OCI-M2 (cell line): ENCODE results near the gene POU3F3.

ENCODE experiments used
- DNase-seq: peaks from one replicate; lab custom pipeline; 2025; ENCODE audit not compliant: unreplicated experiment; lab: John Stamatoyannopoulos, UW

POU3F3 gene

DNA sequence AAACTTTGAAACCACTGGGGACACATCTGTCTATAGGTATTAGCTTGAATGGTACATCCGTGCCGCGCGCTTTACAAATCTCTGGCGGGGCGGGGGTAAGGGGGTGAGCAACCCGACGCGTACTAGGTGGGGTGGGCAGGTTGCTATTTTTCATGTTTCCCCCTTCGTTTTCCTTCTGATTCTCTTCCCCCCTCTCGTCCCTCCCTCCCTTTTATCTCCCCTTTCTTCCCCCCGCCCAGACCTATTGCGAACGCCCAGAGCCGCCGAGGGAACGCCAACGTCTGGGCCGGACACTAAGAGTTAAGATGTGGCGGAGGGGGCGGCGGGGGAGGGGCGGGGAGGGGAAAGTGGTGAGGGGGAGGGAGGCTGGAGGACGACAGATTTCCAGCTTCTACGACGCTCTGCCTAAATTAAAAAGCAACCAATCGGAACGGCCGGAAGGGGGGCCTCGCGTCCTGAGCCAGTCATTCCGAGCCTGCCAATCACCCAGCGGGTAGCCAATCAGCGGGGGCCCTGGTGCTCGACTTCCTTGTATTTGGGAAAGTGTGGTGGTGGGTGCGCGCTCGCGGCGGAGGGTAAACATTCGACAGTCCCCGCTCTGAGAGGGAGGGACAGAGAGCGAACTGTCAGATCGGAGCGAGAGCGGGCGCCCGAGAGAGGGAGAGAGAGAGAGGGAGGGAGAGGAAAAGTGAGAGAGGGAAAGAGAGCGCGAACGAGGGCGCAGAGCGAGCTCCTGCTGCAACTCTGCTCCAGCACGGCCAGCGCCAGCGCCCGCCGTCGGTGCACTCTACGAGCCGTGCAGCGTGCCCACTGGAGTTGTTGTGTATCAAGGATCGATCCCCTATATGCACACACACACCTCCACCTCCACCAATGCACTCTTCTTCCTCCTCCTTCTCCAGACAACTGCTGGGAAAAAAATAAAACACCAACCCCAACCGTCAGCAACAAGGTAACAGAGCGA, at the start of gene POU3F3:
Gene POU3F3, plus strand, starts transcription at position 582 of the 964 bp plus-strand sequence. CDS start 1,396 bp downstream, outside the sequence.
- peak; percentile 56 for DNase-seq

DNA sequence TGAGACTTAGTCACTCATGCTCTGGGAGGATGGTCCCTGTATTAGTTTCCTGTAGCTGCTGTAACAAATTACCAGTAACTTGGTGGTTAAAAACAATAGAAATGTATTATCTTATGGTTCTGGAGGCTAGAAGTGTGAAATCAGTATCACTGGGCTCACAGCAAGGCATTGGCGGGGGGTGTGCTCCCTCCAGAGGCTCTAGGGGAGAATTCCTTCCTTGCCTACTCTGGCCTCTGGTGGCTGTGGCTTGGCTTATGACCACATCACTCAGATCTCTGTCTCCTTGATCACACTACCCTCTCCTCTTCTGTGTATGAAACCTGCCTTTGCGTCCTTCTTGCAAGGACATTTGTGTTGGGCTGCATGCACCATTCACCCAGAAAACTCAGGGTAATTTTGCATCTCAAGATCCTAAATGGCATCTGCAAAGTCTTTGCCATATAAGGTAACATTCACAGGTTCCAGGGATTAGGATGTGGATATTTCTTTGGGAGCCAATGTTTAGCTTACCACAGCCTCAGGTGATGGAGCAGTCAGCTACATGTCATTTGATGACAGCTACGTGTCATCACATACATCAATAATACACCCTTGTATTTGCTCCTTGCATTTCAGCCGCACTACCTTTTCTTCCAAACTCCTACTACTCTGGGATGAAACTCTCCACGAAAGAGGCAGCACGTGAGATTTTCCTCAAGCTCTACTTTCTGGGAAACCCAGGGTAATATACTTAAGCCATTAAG, 49.6 kb upstream of the POU3F3 start:
- DNase-seq, result no peak

DNA sequence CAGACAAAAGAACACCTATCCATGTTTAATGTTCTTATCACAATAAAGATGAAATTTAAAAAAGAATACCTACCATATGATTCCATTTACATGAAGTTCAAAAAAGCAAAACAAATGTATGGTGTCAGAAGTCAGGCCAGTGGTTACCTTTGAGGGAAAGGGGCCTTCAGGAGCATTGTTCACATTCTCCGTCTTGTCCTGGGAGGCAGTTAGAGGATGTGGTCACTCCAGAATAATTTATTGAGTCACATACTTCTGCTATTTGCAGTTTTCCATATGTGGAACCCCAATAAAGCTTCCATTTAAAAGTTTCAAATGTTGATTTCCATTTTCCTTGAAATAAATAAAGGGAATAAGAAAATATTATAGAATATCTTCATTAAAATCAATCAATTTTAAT, 41.6 kb upstream of the POU3F3 start:
- no peak for DNase-seq

DNA sequence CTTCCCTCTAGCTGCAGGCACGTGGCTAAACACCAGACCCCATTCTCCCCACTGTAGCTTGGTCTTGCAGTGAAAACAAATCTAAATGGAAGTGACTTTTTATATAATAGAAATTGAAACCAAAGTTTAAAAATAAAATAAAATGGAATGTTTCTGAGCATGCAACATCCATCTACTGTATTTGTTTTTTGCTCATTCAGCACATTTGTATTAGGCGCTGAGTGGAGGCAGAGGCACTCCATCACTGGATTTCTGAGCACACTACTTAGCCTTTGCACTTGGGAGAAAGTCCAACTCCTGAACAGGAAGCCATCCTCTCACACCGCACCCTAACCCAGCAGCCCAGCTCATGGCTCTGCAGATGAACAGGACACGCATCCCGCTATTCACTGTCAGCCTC, 37.8 kb upstream of the POU3F3 start:
- no peak for DNase-seq

DNA sequence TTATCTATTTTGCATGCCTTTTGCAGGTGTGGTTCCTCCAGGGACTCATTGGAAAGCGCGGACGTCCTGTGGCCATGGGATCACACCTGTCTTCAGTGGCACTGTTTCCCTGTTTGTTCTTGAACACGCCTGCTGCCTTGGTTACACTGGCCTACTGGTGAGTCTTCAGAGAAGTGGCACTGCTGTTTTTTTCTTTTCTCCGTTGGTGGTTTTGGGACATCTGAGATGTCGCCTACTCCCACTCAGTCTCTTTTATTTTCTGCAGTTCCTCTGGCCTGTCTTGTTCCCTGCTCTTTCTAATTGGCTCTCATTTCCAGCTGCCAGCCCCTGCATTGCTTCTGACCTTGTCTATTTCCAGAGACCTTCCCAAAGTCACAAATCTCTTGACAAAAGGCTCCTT, 35.7 kb upstream of the POU3F3 start:
- DNase-seq, result no peak

DNA sequence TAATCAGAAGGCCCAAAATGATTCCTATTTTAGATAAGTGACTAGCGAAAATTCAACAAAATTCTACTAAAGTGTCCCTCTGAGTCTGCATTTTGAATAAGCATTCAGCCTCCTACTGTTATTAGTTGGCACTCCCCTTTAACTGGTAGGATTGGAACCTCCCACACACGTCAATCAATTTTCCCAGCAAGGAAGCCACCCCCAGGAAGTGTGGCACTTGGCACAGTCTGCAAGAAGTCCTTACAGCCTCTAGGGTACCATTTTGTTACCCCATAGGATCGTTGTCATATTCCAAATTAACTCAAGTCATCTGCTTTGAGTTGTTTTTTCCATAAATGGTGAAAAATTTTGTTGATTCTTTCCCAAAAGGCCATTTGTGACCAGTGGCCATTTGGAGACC, 33.8 kb upstream of the POU3F3 start:
- no peak for DNase-seq

DNA sequence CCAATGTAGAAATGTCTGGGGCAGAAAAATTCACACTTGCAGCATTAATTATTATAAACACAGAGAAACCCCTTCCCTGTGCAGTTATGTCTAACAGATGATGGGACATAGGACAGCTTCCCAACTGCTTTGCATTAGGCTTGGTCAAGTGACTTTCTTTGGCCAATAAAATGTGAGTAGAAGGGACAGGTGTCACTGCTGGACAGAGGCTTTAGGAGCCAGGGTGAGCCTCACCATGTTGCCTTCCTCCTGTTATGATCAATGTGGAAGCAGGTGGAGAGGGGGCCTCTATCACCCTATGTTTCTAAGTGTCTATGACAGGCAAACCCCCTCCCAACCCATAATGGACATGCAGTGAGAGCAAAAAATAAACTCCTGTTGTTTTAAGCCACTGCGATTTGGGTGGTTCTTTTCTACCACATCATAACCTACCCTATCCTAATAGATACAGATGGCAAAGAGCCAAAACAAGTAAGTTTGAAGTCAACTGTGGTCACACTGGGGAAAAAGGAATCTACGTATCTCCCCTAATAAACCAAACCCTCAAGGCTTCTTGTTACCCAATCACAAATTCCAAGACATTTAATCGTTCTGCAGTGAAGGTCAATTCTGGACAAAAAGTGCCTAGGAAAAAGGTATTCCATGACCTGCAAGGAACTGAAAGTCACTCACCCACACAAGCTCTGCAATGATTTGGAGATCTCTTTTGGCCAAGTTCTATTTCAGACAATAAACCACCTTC, 28.6 kb upstream of the POU3F3 start:
- DNase-seq, result no peak

DNA sequence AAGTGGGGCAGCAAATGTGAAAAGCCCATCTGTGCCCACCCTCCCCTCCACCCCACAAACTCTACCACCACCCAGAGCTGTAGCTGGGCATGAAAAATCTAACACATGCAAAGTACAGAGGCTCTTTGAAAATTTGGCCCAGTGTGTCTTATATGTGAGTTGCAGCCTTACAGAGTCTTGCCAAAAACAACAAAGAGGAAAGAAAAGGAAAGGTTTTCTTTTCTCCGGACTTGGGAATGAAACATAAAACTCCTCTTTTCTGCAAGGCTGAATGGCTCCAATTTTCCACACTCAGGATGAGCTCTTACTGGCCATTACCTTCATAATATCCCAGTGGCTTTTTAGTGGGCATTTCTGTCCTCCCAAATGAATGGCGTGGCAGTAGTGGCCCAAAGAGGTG, 27.9 kb upstream of the POU3F3 start:
- DNase-seq, result no peak

DNA sequence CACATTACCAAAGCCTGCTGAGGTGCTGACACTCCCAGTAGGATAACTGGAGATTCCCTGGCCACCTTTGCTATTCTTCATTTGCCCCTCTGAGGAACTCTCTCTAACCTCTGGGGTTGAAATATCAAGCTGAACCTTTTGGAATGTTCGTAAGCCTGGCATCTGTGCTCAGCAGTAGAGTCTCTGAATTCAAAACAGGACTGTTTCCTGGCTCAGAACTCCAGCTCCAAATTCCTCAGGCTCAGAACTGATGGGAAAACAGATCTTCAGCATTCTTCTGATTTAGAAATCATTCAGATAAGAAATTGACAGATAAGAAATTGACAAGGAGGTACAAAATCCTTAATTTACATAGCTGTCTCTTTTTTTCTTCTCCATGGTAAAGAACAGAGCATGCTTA, 22.2 kb upstream of the POU3F3 start:
- no peak for DNase-seq

DNA sequence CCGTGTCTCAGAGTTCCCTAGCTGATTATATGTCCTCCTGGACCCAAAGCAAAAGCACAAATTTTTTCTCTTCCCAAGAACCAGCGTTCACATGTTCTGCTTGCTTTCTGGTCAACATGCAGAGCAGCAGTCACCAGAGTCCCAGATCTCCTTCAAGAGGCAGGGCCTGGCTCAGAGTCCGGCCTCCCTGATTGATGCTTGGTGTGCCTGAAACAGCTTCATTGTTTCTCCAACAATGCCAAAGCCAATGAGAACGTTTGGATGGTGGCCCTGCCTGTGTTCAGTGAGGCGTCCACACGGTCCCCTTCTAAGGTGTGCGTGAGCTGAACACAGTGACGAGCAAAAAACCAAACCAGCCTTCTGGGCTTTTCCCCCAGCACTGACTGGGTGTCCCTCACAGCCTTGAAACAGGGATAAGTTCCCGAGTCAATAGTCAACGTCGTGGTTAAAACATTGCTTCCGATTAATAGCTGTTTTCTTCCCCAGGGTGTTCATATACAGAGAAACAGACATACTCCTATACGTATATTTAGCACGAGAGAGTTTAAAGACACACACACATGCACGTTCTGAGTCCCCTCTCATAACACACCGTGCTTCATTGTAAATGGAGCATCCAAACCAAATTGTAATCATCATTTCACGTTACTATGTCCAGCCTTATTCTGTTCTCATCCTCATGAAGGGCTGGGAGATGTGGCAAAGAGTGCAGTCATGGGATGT, 19.3 kb upstream of the POU3F3 start:
- no peak for DNase-seq

DNA sequence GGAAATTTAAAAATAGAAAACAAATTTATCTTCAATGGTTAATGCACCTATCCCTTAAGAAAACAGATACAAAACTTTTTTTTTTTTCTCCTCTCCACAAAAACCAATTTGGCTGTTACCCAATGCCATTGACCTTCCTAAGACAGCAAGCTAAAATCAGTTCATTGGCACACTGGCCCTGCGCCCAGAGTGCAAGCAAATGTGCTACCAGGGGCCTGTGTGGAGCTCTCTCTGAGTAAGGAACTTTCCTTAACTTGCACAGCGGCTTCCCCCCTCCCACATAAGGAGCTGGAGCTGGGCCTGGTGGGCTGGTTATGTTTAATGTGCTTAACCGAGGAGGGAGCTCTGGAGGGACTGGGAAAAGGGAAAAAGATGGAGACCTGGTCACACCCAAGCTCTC, 17.6 kb upstream of the POU3F3 start:
- no peak for DNase-seq

DNA sequence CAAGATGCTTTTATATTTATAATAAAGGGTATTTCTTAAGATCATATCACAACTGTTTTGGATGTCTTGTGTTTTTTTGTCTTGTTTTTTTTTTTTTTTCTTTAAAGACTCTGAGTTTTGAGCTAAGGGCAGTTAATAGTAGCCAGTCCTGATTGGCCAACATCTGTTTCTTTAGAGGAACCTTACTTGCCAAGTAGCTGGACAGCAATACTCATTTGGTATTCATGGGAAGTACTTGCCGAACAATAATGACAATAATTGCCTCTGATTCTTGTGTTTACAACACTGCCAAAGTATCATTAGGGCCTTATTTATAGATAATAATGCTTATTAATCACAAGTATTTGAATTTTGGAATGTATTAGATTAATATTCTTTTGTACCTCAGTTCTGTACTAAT, 17.1 kb upstream of the POU3F3 start:
- DNase-seq, result no peak

DNA sequence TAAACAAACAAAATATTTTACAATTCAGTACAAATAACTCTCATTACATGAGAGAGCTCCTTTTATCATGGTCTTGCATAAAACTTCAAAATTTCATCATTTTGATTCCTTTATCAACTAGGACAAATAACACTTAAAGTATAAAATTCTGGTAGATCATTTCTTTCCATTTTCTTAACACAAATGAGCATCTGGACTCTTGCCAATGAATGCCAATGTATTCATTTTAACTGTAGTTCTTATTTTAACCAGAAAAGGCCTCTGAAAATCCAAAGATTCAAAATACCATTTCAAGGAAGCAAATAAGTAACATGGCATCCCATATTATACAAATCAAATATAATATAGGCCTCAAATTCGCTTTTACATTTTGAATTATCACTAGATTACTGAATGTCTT, 13.8 kb upstream of the POU3F3 start:
- DNase-seq, result no peak

DNA sequence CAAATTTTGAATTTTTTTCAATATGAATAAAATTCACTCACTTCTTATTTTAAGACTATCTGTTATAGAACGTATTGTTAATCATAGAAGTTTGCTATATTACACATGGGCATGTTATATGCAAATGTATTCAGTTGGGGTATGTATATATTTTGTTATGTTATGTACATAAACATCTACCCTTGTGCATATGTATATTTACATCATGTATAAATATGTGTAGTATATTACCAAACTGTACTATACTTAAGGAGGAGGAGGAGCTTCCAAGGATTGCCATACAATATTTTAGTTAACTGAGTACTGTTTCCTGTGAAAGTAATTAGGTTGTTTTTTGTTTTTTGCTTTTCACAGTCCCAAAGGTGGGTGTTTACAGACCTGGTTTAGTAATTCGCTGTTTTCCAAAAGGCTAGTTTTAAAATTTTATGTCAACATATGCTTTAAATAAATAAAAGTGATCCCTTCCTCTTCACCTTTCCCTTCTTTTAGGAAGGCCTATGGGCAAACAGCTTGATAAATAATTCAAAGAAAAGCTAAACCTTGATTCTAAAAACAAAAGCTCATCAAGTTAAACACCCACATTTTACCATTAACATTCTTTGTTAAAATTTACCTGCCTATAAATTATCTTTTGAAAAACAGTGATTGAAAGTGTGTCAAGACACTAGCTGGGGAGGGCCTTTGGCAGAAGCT, 12.9 kb upstream of the POU3F3 start:
- no peak for DNase-seq

DNA sequence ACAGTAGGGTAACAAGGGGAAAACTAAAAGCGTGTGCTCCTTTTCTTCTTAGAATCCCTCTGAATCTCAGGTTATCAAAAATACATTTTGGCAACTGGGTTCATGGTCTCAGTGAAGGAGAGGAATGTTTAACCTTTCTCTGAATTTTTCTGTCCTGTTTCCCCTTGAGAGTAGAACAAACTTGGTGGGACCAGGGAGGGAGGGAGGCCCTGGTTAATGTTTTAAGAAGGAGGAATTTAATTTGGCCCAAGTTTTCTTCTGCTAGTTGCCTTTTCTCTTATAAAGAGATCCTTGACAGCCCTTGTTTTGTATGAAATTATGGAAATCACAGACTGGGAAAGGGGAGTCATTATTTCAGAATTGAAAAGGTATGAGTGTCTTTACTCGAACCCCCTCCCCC, 12.2 kb upstream of the POU3F3 start:
- DNase-seq, result no peak

DNA sequence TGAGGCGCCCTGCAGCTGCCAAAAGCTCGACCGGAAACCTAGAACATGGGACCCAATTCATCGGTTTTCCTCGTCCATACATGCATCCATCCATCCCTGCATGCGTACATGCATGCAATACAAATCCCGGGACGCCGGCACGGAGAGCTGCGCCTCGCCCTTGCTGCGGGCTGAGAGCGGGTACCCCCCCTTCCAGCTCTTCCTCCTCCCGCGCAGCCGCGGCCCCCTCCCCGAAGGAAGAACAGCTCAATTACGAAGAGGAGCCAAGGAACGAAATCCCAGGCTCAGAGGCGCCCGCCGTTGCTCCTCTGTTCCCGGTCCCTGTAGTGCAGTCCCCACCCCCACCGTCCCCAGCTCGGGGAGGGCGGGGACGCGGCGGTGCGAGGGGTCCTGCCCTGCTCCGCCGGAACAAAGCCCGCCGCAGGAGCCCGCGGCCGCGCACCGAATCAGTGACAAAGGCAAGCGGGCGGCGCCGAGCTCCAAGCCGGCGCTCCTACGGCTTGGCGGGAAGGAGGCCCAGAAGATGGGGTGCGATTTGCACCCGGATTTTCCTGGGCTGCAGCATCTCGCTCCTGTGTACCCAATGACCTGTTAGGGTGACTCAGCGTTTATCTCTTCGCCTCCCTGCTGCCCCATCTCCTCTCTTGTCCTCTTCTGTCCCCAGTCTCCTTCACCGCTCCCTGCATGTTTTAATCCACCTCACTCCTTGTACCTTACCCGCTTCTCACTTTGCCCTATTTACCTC, 8.9 kb upstream of the POU3F3 start:
- DNase-seq, result no peak

DNA sequence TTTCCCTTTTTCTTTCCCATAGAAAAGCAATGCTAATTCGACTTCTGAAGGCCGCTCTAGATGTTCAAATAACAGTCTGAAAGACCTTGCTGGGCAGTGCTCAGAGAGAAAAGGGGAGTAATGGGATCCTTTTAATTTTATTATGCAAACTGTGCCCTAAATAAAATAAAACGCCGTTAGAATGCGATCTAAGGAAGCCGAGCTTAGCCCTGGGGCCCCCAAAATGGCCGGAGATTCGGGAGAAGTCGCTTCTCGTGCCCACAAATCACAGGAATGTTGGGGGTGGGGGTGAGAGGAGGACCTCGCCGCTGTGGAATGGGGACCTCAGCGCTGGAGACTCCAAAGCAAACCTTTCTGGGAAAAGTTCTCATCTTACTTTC, 8.4 kb upstream of the POU3F3 start:
- DNase-seq, result no peak

DNA sequence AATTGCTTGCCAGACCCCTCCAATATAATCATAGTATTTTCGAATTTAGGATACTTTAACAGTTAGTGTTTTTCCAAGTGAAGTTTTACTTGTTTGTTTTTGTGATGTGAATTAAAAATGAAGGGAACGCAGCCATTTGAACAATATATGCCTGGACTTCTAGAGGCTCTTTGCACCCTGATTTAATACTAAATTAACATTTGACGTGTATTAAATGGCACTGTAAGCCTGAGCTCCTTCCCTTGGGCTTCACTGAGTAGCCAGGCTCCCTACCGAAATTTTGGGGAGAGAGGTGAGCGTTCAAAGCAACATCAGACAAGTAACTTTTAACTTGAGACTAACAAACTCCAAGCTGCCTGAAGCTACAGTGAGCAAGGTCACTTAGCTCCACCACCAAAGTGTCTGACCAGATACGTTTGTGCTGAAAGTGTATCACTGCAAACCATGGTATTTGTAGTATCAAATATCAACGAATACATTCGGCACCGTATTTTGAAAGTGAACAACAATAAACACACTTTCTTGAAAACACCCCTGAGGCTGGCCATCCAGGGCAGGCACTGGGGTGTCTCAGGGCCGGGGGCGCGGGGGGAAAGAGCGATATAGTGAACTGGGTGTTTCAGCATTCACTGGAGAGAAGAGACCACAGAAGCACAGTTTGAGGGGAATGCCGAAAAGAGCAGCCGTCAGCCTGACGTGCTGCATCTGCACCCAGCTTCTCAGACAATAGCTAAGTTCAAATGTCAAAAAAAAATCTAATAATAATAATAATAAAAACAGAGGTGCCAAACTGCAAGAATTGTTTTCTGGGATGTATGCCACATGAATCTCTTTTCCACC, 7.7 kb upstream of the POU3F3 start:
- DNase-seq, result no peak
